Fibroblast of peridontal ligament (primary cell): ENCODE results near the gene ANGEL1.

ENCODE experiments used
- DNase-seq: peaks from one replicate; pipeline ENCODE4 v3.0.0-alpha.2; 2010; ENCODE audit errors: extremely low read depth

ANGEL1 gene

DNA sequence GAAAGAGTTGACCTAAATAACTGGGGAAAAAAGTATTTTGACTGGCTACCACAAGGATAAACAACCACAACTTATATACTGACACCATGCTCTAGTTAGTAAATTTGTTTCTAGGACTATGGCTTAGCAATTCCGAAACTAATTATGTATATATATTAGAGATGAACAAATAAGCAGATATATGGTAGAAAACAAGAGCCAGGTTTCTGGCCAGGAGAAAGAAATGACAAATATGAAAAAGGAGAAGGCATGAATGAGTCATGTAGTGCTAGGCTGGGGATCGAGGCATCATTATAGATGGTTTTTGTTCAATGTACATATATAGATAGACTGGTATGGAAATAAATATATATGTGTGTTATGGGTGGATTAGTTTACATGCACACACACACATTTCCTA, 8.0 kb upstream of the ANGEL1 start:
- no peak for DNase-seq

DNA sequence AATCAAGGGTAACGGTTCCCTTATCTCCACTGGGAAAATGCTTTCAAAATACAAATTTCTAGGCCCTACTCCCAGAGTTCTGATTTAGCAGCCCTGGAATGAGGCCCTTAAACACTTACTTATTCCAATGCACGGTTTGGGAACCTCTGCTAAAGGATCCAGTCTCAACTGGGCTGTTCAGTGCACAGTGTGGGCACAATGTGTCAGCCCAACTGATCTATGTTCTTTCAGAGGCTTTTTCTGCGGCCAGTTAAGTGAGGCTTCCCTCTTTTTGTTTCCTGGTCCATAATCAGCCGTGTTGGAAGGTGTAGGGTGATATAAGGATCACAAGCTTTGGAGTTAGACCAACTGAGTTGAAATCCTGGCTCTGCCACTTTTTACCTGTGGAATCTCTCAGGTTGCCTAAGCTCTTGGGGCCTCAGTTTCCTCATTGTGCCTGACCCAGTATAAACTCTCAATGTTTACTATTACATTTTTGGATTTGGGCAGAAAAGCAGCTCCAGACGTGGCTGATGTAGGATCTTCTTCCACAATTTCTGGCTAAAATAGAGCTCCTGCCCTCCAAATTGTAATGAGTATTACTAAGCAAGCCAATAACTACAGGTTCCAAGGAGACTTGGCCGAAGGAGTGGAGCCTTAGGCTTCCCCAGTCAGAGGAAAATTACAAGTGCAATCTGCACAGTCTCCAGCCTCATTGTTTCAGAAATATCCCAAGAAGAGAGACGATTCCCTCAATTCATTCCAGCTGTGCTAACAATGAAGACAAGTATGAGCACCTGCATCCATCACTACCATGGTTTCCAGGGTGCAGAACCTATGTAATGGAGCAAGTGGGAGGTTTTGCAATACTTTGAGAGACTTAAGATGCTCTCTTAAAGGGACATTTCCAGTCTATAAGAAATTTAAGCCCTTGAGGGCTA, 2.3 kb upstream of the ANGEL1 start:
- DNase-seq: no peak

GRCh38 chr14:76812093-76812421, 625 bp downstream of the ANGEL1 start:
- DNase-seq: no peak

GRCh38 chr14:76811561-76811960, 1.1 kb downstream of the ANGEL1 start:
- peak; percentile 52 for DNase-seq

GRCh38 chr14:76810953-76811400, 1.7 kb downstream of the ANGEL1 start:
- DNase-seq: peak; percentile 57

DNA sequence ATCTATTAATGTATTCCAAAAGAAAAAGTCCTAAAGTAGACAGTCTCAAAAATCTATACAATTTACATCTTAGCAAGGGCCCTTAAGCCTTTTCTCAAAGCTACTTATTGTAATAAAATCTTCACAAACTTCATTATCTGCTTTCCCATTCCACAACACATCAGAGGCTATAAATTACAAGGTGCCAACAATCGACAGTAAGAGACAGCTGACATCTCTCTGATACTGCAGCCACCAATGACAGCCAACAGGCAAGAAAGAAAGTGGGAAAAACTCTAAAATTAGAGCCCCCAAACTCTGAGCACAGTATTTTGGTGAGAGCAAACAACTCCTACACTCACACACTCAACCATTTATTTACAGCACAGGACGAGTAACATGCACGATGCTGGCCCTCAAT, 2.2 kb downstream of the ANGEL1 start:
- no peak for DNase-seq

DNA sequence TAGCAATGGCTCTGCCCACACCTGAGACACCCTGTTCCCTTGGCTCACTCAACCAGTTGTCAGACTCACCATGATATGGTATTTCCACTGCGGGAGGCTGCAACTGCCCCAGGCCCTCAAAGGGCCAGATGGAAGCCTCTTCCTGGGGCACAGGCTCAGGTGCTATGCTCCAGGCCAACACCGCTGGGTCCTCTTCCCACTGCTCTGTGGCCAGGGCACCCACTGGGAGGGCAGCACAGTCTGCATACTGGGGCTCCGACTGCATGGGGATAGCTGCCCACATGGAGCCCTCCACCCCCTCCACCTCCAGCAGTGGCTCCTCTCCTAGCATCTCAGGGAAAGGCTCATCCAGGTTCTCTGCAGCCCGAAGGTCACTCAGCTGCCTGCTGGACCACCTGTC, 3.7 kb downstream of the ANGEL1 start:
- no peak for DNase-seq

DNA sequence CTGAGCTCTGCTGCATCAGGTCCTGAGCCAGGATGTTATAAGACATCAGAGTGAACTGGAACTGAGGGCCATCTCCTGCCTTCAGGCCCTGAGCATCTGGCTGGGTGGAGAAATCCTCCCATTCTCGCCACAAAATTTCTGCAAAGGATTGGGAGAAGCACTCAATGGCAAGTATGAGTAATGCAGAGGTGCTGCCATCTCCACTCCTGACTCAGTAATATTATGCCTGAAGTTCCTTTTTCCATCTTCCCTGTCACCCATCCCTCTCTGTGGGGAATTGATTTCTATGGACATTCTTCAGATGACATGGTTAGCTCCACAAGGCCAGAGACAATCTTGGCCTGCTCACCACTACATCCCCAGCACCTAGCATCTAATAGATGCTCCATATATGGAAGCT, 4.7 kb downstream of the ANGEL1 start:
- no peak for DNase-seq

GRCh38 chr14:76806446-76806845, 6.2 kb downstream of the ANGEL1 start:
- DNase-seq: no peak

DNA sequence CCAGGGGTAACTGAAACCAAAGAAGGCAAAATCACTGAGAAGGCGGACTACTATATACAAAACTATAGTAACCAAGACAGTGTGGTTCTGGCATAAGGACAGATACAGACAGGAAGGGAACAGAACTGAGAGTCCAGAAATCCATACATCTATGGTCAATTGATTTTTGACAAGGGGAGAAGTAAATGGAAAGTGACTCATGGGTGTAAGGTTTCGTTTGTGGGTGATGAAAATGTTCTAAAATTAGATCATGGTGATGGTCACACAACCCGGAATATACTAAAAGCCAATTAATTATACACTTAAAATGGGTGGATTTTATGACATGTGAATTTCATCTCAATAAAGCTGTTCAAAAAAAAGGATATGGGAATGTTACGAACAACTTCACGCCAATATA, 18.7 kb downstream of the ANGEL1 start:
- DNase-seq: no peak

- DNase-seq: no peak
Observed at GRCh38 chr14:76793324-76793723, 19.4 kb downstream of the ANGEL1 start.

- DNase-seq: no peak
Observed at GRCh38 chr14:76792422-76792821, 20.3 kb downstream of the ANGEL1 start.

GRCh38 chr14:76786601-76787000, 26.1 kb downstream of the ANGEL1 start:
- no peak for DNase-seq

DNA sequence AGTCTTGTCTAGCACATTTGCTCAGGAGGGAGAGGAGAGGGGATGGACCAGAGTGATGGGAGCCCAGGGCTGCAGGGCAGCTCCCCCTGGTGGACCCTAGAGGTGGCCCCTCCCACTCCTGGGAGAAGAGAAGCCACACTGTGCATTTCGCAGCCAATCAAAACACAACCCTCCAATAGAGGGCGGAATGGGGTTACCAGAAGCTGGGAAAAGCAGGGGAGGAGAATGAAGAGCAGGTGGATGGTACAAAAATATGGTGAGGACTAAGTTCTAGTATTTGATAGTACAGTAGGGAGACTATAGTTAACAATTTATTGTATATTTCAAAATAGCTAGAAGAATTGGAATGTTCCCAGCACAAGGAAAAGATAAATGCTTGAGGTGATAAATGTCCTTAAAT, 27.8 kb downstream of the ANGEL1 start:
- peak; percentile 70 for DNase-seq

GRCh38 chr14:76784266-76784874, 28.3 kb downstream of the ANGEL1 start:
- DNase-seq: no peak

DNA sequence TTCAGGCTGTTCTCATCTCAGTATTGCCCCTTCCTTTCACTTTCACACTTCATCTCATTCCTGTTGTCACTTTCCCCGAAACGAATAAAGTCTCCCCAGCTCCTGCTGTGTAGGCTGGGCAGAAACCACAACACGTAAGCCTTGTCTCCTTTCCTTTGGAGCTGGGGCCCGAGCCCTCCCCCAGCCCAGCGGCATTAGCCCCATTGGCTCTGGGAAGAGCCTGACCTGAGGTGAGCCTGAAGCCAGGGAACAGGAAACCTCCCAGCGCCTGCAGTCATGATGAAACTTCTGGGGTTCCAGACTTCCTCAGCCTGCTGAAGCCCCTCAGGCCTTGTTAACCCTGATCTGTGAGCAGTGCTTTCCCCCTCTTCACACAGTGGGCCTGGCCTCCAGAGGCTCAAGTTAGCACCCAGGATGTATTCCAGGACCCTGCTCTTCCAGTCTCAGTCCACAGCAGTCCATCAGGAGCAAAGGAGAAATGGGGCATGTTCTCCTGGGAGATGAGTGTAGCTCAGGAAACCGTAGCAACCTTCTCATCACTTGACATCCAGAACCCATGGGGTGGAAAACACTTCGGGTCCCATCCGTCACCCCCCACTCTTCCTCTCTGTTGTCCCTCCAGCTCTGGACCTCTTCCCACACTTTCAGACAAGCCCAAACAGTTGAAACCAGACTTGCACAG, 29.7 kb downstream of the ANGEL1 start:
- no peak for DNase-seq

DNA sequence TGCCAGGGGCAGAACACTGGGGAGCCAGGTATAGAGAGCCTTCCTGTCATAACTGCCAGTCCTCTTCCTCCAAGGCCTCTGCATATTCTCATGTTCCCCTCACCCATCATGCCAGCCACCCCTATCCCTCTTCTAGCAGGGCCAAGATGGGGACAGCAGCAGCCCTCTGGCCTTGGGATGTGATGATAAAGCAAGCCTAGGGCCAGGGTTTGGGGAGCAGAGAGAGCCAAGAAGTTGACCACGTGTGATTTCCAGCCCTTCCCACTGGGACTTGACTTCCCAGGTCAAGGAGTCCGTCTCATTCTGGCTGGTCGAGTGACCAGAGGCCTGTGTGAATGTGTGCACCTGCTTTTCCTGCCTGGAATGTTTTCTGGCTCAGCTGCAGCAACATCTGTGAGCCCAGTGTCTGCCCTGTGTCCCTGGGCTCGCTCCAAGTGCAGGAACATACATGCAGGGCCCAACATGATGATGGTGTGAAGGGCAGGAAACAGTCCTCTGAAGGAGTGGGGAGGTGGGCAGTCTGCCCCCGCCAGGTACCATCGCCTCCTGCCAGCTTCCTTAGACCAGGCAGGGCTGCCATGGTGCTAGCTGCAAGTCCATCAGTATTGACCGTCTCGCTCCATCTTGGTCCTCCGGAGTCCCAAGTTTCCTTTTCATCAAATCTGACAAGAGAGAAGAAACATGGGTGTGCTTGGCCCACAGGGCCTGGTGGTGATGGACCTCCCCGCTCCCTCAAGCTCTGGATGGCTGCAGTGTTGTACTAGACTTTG, 30.4 kb downstream of the ANGEL1 start:
- DNase-seq: no peak

- DNase-seq: no peak
Observed at GRCh38 chr14:76781648-76782051, 31.0 kb downstream of the ANGEL1 start.

DNA sequence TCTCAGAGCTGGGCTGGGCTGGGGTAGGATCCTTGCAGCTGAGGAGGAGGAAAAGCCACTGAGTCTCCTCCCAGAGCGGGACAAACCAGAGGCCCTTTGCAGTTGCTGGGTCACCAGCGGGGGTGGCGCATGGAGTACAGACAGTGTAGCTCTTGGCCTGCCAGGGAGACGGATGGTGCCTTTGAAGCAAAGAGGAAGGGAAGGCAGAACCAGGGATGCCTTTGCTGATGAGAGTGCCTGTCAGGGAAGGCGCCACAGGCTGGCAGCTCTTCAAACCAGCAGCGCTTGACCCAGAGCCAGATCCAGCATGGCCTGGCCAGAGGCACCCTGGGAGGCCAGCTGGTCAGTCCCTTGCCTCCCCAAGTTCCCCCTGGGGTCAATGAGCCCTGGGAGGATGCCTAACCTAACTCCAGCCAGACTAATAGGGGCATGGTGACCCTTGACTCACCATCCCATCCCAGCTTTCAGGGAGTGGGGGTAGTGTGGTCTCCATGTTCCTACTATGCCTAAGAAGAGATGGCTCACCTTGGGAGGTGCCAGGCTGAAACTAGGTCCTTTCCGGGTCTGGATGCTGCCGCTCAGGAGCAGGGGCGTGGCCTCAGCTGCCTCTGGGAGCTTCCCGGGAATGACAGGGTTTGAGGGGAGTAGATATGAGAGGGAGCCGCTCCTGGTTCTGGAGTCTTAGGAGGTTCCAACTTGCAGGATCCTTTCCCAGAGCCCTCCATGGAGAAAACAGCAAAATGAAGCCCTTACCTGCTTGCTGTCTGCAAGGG, 31.6 kb downstream of the ANGEL1 start:
- no peak for DNase-seq

GRCh38 chr14:76780360-76780759, 32.3 kb downstream of the ANGEL1 start:
- no peak for DNase-seq

GRCh38 chr14:76780058-76780345, 32.7 kb downstream of the ANGEL1 start:
- no peak for DNase-seq
